ENCODE measurements around the gene MT1G.
"Not testable (repeated sequence)": the region's sequence is repeated elsewhere in the genome, so short reads cannot be mapped to it uniquely, and the experiment has no call there.

Gene MT1G

DNA sequence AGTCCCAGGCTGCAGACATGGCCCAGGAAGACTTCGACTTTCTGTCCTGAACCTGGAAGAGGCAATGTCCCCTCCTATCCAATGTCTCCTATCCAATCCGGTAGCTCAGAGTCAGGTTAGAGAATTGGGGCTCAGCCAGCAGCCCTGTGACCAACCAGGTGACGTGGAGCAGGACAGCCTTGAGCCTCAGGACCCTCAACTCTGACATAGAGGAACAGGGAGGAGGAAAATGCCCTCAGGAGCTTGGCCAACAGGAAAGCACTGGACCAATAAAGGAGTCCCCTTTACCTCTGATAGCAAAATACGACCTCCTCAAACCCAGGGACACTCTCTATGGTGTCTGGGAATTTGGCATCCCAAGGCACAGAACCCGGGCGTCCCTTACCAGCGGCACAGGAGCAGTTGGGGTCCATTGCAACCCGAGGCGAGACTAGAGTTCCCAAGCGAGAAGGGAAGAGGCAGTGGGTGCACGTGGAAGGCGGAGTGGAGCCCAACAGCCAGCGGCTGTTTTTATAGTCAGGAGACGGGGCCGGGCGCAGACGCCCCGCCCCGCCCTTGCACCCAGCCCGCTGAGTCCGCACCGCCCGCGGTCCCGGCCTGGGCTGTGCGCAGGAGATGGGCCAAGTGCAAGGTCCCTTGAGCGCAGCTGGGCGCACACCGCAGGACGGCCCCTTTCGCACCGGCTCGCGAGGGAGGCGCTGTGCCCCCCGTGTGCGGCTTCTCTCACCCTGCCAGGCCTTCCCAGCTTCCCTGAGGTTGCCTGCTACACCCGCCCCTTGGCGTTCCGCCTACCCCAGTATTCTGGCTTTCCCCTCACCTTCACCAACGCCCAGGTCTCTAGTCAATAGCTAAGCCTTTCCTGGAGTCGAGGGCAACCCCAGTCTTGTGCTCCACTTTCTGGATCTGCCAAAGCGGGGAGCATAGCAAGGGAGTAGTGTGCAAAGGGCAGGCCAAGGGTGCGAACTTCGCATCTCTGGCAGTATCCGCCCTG is at the start of gene MT1G:
Gene MT1G (minus strand): TSS at position 485 of the 991 bp plus-strand sequence. CDS start 72 bp downstream, at position 413.
- FAIRE-seq, result no peak

- not testable (repeated sequence) for FAIRE-seq
These were observed 49.7 kb upstream of the MT1G start for GRCh38 chr16:56717532-56717931.

GRCh38 chr16:56716761-56717160 is 48.9 kb upstream of the MT1G start:
- FAIRE-seq, result no peak

DNA sequence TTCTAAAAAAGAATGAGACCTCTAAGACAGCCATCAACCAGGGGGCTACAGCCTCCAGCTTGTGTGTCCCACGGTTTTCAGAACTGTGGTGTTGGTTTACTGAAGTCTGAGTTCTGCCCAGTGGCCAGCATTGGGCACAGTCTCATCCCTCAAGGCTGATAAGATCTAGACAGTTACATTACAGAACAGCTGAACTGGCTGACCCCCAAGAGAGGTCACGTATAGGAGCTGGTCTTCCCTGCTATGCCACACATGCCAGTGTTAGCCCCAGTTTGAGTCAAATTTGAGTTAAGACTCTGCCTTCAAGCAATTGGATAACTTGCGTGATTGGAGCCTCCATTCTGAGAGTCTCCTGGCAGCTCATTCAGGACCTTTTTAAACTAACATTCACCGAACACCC is 47.3 kb upstream of the MT1G start:
- FAIRE-seq, result no peak

DNA sequence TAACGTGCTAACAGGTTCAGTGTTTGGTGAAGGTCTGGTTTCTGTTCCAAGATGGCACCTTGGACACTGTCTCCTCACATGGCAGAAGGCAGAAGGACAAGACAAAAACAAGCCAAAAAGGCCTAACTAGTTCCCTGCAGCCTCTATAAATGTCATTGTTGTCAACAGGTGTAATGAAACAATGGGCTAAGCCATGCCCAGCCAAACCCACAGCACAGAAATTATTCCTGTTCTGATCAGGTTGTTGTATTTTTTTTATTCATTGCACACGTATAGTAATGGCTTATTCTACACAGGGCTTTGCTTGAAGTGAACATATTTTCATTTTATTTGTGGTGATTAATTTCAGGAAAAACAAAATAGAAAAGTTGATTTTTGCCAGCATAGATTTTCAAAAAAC is 45.9 kb upstream of the MT1G start:
- FAIRE-seq, result no peak

- no peak for FAIRE-seq
These were observed 44.0 kb upstream of the MT1G start for GRCh38 chr16:56711862-56712261.

DNA sequence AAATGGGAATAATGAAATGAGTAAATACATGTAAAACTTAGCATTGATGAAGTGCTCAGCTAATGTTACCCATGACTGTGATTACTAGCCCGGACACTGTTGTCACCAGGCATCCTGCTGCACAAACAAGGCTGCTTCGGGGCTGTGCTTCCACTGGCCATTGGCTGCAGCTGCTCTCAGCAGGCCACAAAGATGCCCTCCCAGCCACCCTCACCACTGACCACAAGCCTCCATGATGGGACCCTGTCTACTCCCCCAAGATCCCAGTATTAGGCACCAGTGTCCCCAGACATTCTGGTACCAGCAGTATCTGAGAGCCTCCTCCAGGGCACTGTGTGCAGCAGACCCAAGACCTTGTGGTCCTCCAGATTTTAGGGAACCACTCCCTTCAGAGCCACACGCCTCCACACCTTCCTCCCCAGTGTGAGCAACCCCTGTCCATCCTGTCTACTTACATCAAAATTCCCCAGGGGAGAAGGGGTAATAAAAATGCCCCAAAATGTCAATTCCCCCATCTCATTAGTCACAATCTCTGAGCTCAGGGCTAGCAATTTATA is 42.4 kb upstream of the MT1G start:
- FAIRE-seq, result no peak

- no peak for FAIRE-seq
These were observed 41.7 kb upstream of the MT1G start for GRCh38 chr16:56709443-56710040.

DNA sequence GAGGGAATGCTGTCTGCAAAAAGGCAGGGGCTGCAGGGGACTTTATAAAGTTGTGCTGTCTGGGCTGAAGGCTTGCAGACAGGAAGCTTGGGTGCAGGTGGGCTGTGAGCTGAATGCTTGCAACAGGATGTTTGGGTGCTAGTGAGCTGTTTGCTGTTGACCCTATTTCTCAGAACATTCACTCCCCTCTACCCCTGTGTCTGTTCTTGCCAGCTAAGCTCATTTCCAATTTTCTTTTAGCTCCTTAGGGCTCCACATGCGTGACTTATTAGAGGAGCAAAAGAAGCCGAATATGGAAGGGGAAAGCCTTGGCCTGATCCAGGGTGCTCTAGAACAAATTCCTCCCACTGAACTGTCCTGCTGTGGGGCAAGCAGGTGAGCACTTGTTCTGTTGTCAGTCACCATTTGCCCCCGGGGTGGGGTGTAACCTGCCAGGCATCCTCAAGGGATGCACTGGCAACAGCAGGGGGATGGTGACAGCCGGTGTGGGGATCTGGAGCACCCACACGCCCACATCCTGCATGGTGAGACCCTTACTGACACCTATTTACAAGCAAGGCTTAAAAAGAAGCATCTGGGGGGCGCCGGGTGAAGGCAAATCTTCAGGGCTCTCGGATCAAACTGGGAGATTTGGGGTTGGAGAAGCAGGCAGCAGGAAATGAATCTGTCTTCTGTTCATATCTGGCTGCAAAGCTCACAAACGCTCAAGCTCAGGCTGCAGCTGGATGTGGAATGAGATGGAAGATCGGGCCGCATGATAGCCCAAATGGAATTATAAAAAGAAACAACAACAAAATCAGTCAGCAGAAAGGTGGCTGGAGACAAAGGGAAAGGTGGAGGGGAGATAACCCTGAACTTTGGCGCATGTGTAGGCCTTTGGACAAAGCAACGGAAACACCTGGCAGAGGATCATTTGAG is 40.9 kb upstream of the MT1G start:
- FAIRE-seq, result no peak

DNA sequence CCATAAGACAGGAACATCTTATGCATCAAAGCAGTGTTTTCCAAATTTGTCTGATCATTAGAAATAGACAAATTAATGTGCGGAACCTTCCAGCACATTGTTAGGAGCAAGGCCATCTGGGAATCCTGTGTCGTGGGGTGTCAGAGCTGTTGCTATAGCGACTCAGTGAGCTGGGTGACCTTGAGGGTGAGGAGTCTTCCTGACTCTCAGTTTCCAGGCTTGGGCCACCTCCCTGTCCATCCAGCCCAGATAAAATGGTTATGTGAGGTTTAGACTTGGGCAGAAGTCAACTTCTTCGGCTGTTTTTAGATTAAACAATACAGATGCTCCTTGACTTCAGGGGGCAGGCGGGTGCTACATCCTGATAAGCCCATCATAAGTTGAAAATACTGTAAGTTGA is 35.0 kb upstream of the MT1G start:
- no peak for FAIRE-seq

- FAIRE-seq, result no peak
These were observed 33.7 kb upstream of the MT1G start for GRCh38 chr16:56701534-56701933.

DNA sequence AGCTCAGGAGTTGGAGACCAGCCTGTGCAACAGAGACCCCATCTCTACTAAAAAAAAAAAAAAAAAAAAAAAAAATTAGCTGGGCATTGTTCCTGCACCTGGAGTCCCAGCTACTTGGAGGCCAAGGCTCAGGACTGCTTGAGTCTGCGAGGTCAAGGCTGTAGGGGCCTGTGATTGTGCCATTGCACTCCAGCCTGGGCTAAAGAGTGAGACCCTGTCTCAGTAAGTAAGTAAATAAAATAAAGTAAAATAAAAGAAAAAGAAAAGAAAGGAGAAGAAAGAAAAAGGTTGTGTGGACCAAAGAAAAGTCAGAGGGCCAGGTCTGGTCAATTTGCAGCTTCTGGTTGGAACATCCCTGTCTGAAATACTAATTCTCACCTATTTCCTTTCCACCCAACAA is 32.8 kb upstream of the MT1G start:
- FAIRE-seq, result no peak

- FAIRE-seq, result no peak
These were observed 32.3 kb upstream of the MT1G start for GRCh38 chr16:56700195-56700594.

- FAIRE-seq, result no peak
These were observed 29.7 kb upstream of the MT1G start for GRCh38 chr16:56697456-56698155.

GRCh38 chr16:56695246-56695645 is 27.4 kb upstream of the MT1G start:
- FAIRE-seq, result no peak

GRCh38 chr16:56691885-56692284 is 24.0 kb upstream of the MT1G start:
- no peak for FAIRE-seq

- no peak for FAIRE-seq
These were observed 22.7 kb upstream of the MT1G start for GRCh38 chr16:56690420-56691122.

DNA sequence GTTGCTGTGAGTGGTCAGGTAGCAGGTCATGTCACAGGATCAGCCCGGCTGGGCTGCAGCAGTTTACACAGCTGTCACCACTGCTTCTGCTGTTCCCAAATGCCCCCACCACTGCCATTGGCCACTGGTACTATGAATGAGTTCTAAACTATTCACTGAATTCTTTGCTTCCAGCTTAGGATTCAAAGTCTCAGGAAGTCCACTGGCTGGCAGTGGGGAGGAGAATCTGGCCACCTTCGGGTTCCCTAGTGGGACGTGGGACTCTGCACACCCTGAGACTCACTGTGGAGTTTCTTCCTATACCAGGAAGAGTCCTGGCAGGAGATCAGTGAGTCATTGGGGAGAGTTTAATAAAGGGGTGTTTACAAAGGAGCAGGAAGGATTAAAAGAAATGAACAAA is 21.3 kb upstream of the MT1G start:
- FAIRE-seq, result no peak

- no peak for FAIRE-seq
These were observed 20.9 kb upstream of the MT1G start for GRCh38 chr16:56688762-56689161.

- no peak for FAIRE-seq
These were observed 18.9 kb upstream of the MT1G start for GRCh38 chr16:56686758-56687157.

- no peak for FAIRE-seq
These were observed 17.2 kb upstream of the MT1G start for GRCh38 chr16:56684926-56685590.
